K562 (cell line): Measurements from ENCODE around the gene KRT8. TPM values are rescaled to one million over a fixed set of nuclear protein-coding genes. Genes with fewer than 3 reads are reported as not detected.

Source experiments
- CBX2 ChIP-seq: fragments of 200-600 bp; sonication (generic); IDR thresholded peaks from one replicate; pipeline ENCODE4 v1.6.1; 2012; ENCODE audit warnings: mild to moderate bottlenecking, low read length, inconsistent platforms; ENCODE audit not compliant: insufficient read depth, poor library complexity, severe bottlenecking
- CREB1 ChIP-seq, 2 experiments: sonication (generic) in 1 of 2; formaldehyde crosslinking in 1 of 2; IDR thresholded peaks; 2 replicates each; pipeline versions ENCODE4 v1.6.1 to v1.8.0; 2012 to 2022; ENCODE audit warnings: inconsistent platforms in 1 of 2, mild to moderate bottlenecking in 1 of 2, missing genetic modification reagents in 1 of 2, moderate library complexity in 1 of 2
- DDX20 ChIP-seq: fragments of 450-650 bp; IDR thresholded peaks from 2 replicates; pipeline ENCODE4 v1.6.1; 2016; ENCODE audit warnings: missing genetic modification characterization, low read depth, mild to moderate bottlenecking, missing compliant biosample characterization, moderate library complexity
- DNMT1 ChIP-seq: fragments of 450-650 bp; IDR thresholded peaks from 2 replicates; pipeline ENCODE4 v1.6.1; 2016; ENCODE audit warnings: antibody characterized with exemption, mild to moderate bottlenecking
- ERF ChIP-seq: fragments of 450-650 bp; formaldehyde crosslinking; IDR thresholded peaks from 2 replicates; pipeline ENCODE4 v1.4.0; 2020; ENCODE audit warnings: mild to moderate bottlenecking, mixed read lengths
- FOSL1 ChIP-seq: fragments of 200-800 bp; sonication (Bioruptor generic); conservative IDR thresholded peaks from 2 replicates; pipeline ENCODE4 v1.6.1; 2016; ENCODE audit warnings: missing genetic modification characterization, missing compliant biosample characterization
- HLTF ChIP-seq: fragments of 450-650 bp; IDR thresholded peaks from 2 replicates; pipeline ENCODE4 v1.6.1; 2016
- HNRNPUL1 ChIP-seq: fragments of 200-400 bp; formaldehyde crosslinking; IDR thresholded peaks from 2 replicates; pipeline ENCODE4 v1.6.1; 2017; ENCODE audit warnings: low read length
- KDM4B ChIP-seq, 2 experiments: fragments of 450-650 bp in 1 of 2; sonication (generic) in 1 of 2; IDR thresholded peaks; 2 replicates each; pipeline ENCODE4 v1.6.1; 2016 to 2017; ENCODE audit warnings: borderline replicate concordance in 2 of 2, antibody characterized with exemption in 1 of 2, low read depth in 1 of 2, mild to moderate bottlenecking in 1 of 2
- SMARCA5 ChIP-seq: fragments of 450-650 bp; IDR thresholded peaks from 2 replicates; pipeline ENCODE4 v1.6.1; 2016
- TBP ChIP-seq: optimal IDR thresholded peaks from 2 replicates; pipeline ENCODE3; 2011; ENCODE audit warnings: low read depth, low read length, improper control_type of control experiment
- ZFP1 ChIP-seq: fragments of 450-650 bp; formaldehyde crosslinking; IDR thresholded peaks from 2 replicates; pipeline ENCODE4 v1.4.0; 2020; ENCODE audit warnings: mild to moderate bottlenecking, mixed read lengths
- ZFP30 ChIP-seq: fragments of 250-450 bp; sonication (Bioruptor Pico); IDR thresholded peaks from 2 replicates; pipeline ENCODE4 v1.8.0; 2022; ENCODE audit warnings: moderate library complexity, mild to moderate bottlenecking, inconsistent platforms, borderline replicate concordance
- ZNF133 ChIP-seq: fragments of 250-450 bp; sonication (Bioruptor Pico); IDR thresholded peaks from 2 replicates; pipeline ENCODE4 v1.4.0; 2020; ENCODE audit warnings: mild to moderate bottlenecking
- ZNF436 ChIP-seq: fragments of 250-450, 450-650 bp; sonication (Bioruptor Pico); formaldehyde crosslinking; IDR thresholded peaks from 2 replicates; pipeline ENCODE4 v1.7.0; 2020; ENCODE audit warnings: mild to moderate bottlenecking
- ZNF57 ChIP-seq: fragments of 450-650 bp; formaldehyde crosslinking; IDR thresholded peaks from 2 replicates; pipeline ENCODE4 v1.4.0; 2020; ENCODE audit warnings: mild to moderate bottlenecking, moderate library complexity
- ZNF699 ChIP-seq: fragments of 250-450 bp; sonication (Bioruptor Pico); IDR thresholded peaks from 2 replicates; pipeline ENCODE4 v1.8.0; 2021; ENCODE audit warnings: mild to moderate bottlenecking, moderate library complexity; ENCODE audit not compliant: insufficient replicate concordance
- ZSCAN29 ChIP-seq: fragments of 450-650 bp; IDR thresholded peaks from 2 replicates; pipeline ENCODE4 v1.6.1; 2017
- polyA plus RNA-seq, 8 experiments: library from polyadenylated mRNA; depleted of rRNA in 4 of 8; stranded (reverse) in 5 of 8; unstranded in 3 of 8; fragments of >200 nt; fragmentation: Nextera tagmentation in 2 of 8; fragmentation: Illumina TruSeq in 1 of 8; extraction: Ambion mirVana in 2 of 8; extraction: Trizol in 1 of 8; gene quantifications; 2 replicates each; pipeline versions ENCODE4 v1.2.1 to v1.2.3, GENCODE V29; 2011 to 2014; ENCODE audit warnings: inconsistent platforms in 1 of 8, missing spikeins in 1 of 8
- total RNA-seq, 7 experiments: library from RNA; depleted of rRNA in 6 of 7; stranded (reverse); fragments of >200 nt in 6 of 7; fragmentation: Illumina TruSeq in 2 of 7; extraction: Trizol in 2 of 7; gene quantifications; 2 replicates each; pipeline versions ENCODE4 v1.2.1 to v1.2.3, GENCODE V29; 2011 to 2021; ENCODE audit warnings: low replicate concordance in 1 of 7
- TF ChIP-seq, protein P1 (sequence below): fragments of 450-650 bp; IDR thresholded peaks from 2 replicates; pipeline ENCODE4 v1.7.0; 2016; ENCODE audit warnings: borderline replicate concordance
- TF ChIP-seq, protein P2 (sequence below): sonication (generic); formaldehyde crosslinking; IDR thresholded peaks from 2 replicates; pipeline ENCODE4 v1.8.0; 2023; ENCODE audit warnings: mild to moderate bottlenecking, missing genetic modification reagents
- TF ChIP-seq, protein P3 (sequence below): fragments of 250-450 bp; sonication (Bioruptor Pico); IDR thresholded peaks from 2 replicates; pipeline ENCODE4 v1.8.0; 2021; ENCODE audit warnings: moderate library complexity, mild to moderate bottlenecking, inconsistent platforms
- TF ChIP-seq, protein P4 (sequence below): fragments of 200-800 bp; sonication (Bioruptor generic); IDR thresholded peaks from 2 replicates; pipeline ENCODE4 v1.6.1; 2017; ENCODE audit warnings: missing genetic modification characterization, missing compliant biosample characterization

The KRT8 gene
- total and polyA plus RNA-seq, 9 of the 15 experiments (the other 6 are each of a cell fraction or from before 2014, with no cell fraction given): 41.5 to 661 (median 260) TPM

GRCh38 chr12:52907092-52907810 lies 2.4 kb upstream of the KRT8 start (continued):
- TF ChIP-seq, protein P1, sequence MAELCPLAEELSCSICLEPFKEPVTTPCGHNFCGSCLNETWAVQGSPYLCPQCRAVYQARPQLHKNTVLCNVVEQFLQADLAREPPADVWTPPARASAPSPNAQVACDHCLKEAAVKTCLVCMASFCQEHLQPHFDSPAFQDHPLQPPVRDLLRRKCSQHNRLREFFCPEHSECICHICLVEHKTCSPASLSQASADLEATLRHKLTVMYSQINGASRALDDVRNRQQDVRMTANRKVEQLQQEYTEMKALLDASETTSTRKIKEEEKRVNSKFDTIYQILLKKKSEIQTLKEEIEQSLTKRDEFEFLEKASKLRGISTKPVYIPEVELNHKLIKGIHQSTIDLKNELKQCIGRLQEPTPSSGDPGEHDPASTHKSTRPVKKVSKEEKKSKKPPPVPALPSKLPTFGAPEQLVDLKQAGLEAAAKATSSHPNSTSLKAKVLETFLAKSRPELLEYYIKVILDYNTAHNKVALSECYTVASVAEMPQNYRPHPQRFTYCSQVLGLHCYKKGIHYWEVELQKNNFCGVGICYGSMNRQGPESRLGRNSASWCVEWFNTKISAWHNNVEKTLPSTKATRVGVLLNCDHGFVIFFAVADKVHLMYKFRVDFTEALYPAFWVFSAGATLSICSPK: no peak
- TF ChIP-seq ZSCAN29: no peak
- no peak for TF ChIP-seq ZFP30
- no peak for TF ChIP-seq HLTF
- peak; percentile 10; the same call in 1 of the 2 replicates for TF ChIP-seq FOSL1 (tag)
- no peak for TF ChIP-seq ZNF57
- no peak for TF ChIP-seq ZNF436
- TF ChIP-seq, protein P2, sequence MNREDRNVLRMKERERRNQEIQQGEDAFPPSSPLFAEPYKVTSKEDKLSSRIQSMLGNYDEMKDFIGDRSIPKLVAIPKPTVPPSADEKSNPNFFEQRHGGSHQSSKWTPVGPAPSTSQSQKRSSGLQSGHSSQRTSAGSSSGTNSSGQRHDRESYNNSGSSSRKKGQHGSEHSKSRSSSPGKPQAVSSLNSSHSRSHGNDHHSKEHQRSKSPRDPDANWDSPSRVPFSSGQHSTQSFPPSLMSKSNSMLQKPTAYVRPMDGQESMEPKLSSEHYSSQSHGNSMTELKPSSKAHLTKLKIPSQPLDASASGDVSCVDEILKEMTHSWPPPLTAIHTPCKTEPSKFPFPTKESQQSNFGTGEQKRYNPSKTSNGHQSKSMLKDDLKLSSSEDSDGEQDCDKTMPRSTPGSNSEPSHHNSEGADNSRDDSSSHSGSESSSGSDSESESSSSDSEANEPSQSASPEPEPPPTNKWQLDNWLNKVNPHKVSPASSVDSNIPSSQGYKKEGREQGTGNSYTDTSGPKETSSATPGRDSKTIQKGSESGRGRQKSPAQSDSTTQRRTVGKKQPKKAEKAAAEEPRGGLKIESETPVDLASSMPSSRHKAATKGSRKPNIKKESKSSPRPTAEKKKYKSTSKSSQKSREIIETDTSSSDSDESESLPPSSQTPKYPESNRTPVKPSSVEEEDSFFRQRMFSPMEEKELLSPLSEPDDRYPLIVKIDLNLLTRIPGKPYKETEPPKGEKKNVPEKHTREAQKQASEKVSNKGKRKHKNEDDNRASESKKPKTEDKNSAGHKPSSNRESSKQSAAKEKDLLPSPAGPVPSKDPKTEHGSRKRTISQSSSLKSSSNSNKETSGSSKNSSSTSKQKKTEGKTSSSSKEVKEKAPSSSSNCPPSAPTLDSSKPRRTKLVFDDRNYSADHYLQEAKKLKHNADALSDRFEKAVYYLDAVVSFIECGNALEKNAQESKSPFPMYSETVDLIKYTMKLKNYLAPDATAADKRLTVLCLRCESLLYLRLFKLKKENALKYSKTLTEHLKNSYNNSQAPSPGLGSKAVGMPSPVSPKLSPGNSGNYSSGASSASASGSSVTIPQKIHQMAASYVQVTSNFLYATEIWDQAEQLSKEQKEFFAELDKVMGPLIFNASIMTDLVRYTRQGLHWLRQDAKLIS: no peak
- no peak for TF ChIP-seq DDX20 (tag)
- peak; percentile 37 for TF ChIP-seq TBP
- no peak for TF ChIP-seq ZNF699 (CRISPR knock-in tag)
- no peak for TF ChIP-seq CREB1 (IDR thresholded peaks at IDR 0.05)
- TF ChIP-seq CREB1 (CRISPR knock-in tag; IDR thresholded peaks at IDR 0.05): no peak
- no peak for TF ChIP-seq DNMT1
- TF ChIP-seq ERF (CRISPR knock-in tag): no peak
- TF ChIP-seq CBX2: no peak
- TF ChIP-seq HNRNPUL1: no peak
- no peak for TF ChIP-seq ZFP1 (CRISPR knock-in tag)
- TF ChIP-seq, protein P3, sequence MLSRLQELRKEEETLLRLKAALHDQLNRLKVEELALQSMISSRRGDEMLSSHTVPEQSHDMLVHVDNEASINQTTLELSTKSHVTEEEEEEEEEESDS: no peak
- TF ChIP-seq KDM4B (IDR thresholded peaks at IDR 0.05; ENCODE audit: borderline replicate concordance in 2 of 2, low read depth in 1 of 2): 0 out of 4 replicates have a peak, but pooled peaks of 1 of the 2 experiments have one; percentile 21
- no peak for TF ChIP-seq SMARCA5
- TF ChIP-seq, protein P4, sequence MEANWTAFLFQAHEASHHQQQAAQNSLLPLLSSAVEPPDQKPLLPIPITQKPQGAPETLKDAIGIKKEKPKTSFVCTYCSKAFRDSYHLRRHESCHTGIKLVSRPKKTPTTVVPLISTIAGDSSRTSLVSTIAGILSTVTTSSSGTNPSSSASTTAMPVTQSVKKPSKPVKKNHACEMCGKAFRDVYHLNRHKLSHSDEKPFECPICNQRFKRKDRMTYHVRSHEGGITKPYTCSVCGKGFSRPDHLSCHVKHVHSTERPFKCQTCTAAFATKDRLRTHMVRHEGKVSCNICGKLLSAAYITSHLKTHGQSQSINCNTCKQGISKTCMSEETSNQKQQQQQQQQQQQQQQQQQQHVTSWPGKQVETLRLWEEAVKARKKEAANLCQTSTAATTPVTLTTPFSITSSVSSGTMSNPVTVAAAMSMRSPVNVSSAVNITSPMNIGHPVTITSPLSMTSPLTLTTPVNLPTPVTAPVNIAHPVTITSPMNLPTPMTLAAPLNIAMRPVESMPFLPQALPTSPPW (CRISPR knock-in tag): peak; percentile 73
- TF ChIP-seq ZNF133 (CRISPR knock-in tag): no peak
